SIG-M5 (cell line): ENCODE measurements around the gene PPP2R2C.

Source experiments
- DNase-seq: peaks from one replicate; lab custom pipeline; 2025; lab: John Stamatoyannopoulos, UW

The PPP2R2C gene

GRCh38 chr4:6282314-6282771, 190.1 kb downstream of the PPP2R2C start:
- DNase-seq: no peak

DNA sequence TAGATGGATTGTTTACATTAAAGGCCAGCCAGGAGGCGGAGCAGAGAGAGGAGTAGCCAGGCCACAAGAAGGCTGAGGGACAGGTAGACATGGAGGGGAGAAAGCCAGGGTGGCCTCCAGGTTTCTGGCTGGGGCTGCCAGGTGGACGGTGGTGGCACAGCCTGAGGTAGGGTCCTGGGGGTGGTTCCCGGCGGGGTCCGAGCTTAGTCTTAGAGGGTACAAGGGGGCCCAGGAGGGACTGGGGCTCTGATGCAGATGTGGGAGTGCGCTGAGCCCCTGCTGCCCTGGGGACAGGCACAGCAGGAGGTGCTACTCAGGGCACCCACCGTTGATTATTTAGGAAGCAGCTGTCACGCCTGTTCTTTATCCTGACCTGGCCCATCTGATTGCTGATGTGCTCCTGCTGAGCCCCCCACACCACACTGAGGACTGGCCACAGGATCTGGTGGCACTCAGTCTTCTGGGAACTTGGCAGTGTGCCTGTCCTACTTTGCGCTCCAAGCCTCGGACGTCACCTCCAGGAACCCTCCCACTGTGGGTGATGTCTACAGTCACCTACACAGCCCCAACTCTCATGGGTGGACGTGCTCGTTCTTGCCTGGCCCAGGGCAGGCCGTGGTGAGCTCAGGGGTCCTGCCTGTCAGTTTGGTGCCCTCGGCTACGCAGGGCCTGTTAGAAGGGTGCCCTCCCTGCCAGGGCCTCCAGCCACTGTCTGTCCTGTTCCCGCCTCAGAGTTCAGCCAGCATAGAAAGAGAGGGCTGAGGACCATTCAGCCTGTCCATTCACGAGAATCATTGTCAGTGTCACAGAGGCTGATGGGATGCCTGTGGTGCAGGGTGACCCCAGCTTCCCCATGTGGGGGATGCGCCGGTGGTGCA, 190.7 kb downstream of the PPP2R2C start:
- DNase-seq: no peak

DNA sequence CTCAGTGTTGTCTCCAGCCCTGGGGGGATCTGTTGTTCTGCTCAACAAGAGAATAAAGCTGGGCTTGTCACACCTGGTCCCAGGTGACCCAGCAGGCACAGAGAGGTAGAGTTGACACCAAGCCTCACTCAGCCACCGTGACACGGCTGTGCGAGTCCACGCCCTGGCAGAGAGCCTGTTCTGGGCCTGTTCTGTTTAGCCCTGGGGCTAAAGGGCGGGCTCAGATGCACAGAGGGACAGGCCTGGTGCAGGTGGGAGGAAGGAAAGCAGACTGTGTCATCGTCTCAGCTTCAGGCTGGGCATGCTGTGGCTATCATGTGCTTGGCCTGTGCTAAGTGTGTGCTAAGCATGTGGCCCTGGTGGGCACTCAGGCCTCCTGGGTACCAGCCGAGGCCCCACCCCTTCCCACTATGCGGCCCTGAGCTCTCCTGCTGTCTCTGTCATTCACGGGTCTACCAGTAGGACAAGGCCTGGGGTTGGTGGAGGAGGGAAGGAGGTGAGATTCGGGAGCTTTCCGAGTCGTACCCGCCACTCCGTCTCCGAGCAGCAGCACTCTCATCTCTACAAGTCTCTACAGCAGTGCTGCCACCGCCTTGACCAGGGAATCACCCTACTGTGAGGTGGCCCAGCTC, 191.9 kb downstream of the PPP2R2C start:
- DNase-seq: no peak

- no peak for DNase-seq
Observed at GRCh38 chr4:6279582-6280289, 192.7 kb downstream of the PPP2R2C start.

- no peak for DNase-seq
Observed at GRCh38 chr4:6278801-6279197, 193.6 kb downstream of the PPP2R2C start.

DNA sequence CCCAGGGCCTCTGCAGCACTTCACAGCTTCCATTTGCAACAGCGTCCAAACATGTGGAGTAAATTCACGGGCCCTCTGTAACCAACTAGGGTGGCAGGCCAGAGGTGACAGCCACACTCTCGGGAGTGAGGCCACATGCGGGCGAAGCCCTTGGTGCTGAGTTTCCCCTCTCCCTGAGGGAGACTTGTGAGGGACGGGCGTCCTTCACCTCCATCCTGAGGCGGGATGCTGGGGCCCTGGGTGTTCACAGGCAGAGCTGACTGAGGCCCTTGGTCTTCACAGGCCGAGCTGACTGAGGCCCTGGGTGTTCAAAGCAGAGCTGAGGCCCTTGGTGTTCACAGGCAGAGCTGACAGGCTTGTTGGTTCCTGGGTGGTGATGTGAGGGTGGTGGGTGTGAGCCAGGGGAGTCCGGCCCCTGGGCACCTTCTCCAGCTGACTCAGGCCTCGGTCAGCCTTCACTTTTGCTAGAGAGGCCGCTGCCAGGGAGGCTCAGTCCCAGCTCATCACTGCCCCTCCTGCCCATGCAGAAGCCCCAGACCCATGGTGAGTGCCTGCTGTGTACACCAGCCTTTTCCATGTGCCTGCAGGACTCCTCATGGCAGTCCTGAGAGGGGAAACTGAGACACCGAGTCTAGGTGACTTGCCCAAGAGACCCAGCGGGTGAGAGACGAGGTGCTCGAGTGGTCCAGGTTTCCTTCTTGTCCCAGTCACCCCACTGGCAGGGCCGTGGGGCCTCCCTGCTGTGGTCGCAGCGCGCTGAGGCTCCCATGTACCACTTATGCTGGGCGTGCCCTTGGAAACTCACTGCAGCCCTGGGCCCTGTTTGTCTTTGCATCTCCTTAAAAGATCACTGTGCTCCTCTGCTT, 194.2 kb downstream of the PPP2R2C start:
- no peak for DNase-seq

GRCh38 chr4:6277139-6277802, 195.1 kb downstream of the PPP2R2C start:
- no peak for DNase-seq

DNA sequence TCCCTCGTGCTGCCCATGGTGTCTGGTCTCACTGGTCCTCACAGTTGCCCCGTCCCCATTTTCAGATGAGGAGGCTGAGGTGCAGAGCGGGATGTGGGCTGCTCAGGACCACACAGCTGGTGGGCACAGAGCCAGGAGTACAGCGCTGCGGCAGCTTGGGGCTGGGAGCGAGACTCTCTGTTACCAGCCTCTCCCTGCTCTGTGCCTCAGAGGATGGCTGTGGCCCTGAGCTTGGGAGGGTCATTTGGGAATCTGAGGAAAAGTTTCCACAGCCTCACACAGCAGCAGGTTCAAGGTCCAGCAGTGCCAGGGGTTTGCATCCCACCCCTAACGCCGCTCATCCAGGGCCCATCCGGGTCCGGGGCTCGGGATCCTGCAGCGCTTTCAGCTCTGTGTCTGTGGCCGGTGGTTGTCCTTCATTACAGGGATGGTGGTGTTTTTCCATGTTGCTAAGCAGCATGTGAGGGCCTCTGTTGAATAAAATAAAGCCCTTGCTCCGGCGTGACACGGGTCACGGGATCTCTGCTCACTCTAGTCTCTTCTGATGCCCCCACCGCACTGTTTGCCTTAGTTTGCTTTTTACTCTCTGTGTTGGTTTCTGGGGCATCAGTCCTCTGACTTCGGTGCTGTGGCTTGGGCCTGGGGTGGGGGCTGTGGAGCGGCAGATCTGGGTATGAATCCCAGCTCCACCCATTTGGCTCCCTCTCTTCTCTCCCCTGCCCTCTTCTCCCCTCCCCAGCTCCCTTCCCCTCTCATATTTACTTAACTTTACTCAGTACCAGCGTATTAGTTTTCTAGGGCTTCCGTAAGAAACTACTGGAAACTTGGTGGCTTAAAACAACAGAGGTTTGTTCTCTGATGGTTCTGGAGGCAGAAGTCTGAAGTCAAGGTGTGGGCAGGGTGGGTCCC, 196.3 kb downstream of the PPP2R2C start:
- DNase-seq: no peak

DNA sequence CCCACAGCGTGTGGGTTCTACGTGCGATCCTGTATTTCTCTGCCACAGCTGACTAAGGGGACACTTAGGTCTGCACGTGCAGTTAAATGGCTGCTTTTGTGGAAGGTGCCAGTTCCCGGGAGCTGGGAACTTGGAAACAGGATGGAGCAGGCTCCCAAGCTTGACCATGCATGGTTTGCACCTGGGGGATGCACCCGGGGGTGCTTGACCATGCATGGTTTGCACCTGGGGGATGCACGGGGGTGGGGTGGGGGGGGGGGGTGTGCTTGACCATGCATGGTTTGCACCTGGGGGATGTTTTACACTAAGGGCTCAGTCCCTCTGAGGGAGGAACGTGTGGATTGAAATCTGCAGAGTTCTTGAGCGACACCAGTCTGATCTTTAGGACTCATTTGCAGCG, 197.1 kb downstream of the PPP2R2C start:
- DNase-seq: no peak

DNA sequence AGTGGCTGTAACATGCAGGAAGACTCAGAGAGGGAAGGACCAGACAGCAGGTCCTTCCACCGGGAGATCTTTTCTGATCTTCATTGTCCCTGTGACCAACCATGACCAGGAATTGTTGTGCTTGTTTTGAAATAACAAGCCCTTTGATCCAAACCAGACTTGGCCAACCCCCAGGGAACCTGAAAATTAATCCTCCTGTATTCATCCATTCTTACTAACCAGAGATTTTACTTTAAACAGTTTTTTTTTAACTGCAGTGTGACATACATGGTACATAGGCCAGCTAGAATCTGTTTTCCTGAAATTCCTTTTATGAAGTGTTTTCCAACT, 198.8 kb downstream of the PPP2R2C start:
- no peak for DNase-seq

DNA sequence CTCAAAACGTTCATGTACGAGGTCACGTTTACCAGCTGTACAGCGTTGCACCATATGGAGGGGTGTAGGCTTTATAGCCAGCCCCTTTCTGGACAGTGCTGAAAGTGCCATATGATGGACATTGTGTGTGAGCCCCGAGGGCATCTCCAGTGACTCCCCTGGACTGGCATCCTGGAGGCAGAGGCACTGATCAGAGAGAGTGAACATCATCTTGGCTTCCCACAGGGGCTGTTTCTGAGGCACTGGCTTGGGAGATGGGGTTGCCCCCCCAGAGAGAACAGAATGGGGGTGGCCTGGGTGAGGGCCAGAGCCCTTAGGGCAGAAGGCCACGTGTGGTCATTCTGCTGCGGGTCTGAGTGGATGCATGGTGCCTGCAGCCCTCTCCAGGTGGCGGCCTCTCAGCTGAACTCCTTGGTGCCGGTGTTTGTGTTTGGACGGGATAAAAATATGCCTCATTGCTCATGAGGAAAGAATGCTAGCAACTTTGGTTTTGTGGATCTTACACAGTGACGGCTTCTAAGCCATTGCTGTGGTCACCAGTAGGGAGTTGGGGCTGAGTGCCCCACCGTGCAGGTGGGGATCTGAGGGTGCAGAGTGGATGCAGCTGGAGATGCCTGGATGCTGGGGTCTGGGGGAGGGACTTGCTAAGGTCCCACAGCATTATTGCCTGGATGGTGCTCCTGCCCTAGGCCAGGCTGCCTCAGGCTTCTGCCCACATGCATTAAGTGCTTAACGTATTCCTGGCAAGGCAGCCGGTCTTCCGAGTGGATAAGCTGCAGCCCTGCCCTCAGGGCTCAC, 199.4 kb downstream of the PPP2R2C start:
- no peak for DNase-seq

GRCh38 chr4:6271701-6272465, 200.5 kb downstream of the PPP2R2C start:
- no peak for DNase-seq

GRCh38 chr4:6271206-6271605, 201.2 kb downstream of the PPP2R2C start:
- DNase-seq: no peak

- no peak for DNase-seq
Observed at GRCh38 chr4:6270636-6271121, 201.7 kb downstream of the PPP2R2C start.
